HG03571 (cell line): ENCODE measurements around the gene STK11.
A peak's percentile ranks its signal among the peaks of the same experiment; 100 is the strongest.

Source experiments
- ATAC-seq: cut with Tn5 transposase; IDR thresholded peaks from one replicate; pipeline ENCODE4 v1.9.1; 2021; ENCODE audit not compliant: unreplicated experiment

STK11 gene

GRCh38 chr19:1248786-1249297 lies 43.3 kb downstream of the STK11 start:
- peak; percentile 20 for ATAC-seq

GRCh38 chr19:1249298-1249989 lies 43.9 kb downstream of the STK11 start:
- ATAC-seq, result peak; percentile 43

GRCh38 chr19:1249990-1250436 lies 44.4 kb downstream of the STK11 start:
- no peak for ATAC-seq

GRCh38 chr19:1250437-1251260 lies 45.1 kb downstream of the STK11 start:
- ATAC-seq, result no peak

GRCh38 chr19:1251330-1252220 lies 46.0 kb downstream of the STK11 start:
- no peak for ATAC-seq

- no peak for ATAC-seq
Observed at GRCh38 chr19:1252221-1252820, 46.7 kb downstream of the STK11 start.

- ATAC-seq, result no peak
Observed at GRCh38 chr19:1252821-1253513, 47.4 kb downstream of the STK11 start.

GRCh38 chr19:1253514-1254080 lies 48.0 kb downstream of the STK11 start:
- no peak for ATAC-seq

GRCh38 chr19:1254081-1254527 lies 48.5 kb downstream of the STK11 start:
- ATAC-seq, result no peak

- ATAC-seq, result no peak
Observed at GRCh38 chr19:1254530-1255185, 49.1 kb downstream of the STK11 start.

- no peak for ATAC-seq
Observed at GRCh38 chr19:1255186-1256161, 49.9 kb downstream of the STK11 start.

- ATAC-seq, result no peak
Observed at GRCh38 chr19:1256646-1257474, 51.3 kb downstream of the STK11 start.

GRCh38 chr19:1257475-1258162 lies 52.0 kb downstream of the STK11 start:
- no peak for ATAC-seq

- no peak for ATAC-seq
Observed at GRCh38 chr19:1258163-1258492, 52.5 kb downstream of the STK11 start.

GRCh38 chr19:1258707-1259205 lies 53.2 kb downstream of the STK11 start:
- ATAC-seq, result no peak

- peak; percentile 25 for ATAC-seq
Observed at GRCh38 chr19:1259206-1259875, 53.8 kb downstream of the STK11 start.
